HepG2 (cell line): ENCODE data around the gene RNU11. TPM values are rescaled to one million over a fixed set of nuclear protein-coding genes. Genes with fewer than 3 reads are reported as not detected.

Source experiments
- CBX5 ChIP-seq: sonication (generic); formaldehyde crosslinking; IDR thresholded peaks from 2 replicates; pipeline ENCODE4 v1.4.0; 2020; ENCODE audit warnings: missing genetic modification reagents, borderline replicate concordance
- CCDC6 ChIP-seq: sonication (generic); formaldehyde crosslinking; IDR thresholded peaks from 2 replicates; pipeline ENCODE4 v1.8.1; 2022; ENCODE audit warnings: mild to moderate bottlenecking, missing genetic modification reagents, moderate library complexity
- IRF9 ChIP-seq: sonication (generic); formaldehyde crosslinking; IDR thresholded peaks from 2 replicates; pipeline ENCODE4 v1.8.0; 2022; ENCODE audit warnings: missing genetic modification reagents, mild to moderate bottlenecking, borderline replicate concordance
- MBNL3 ChIP-seq: fragments of 250-450 bp; sonication (Bioruptor Pico); conservative IDR thresholded peaks from 2 replicates; pipeline ENCODE4 v1.8.0; 2022; ENCODE audit warnings: mild to moderate bottlenecking, inconsistent platforms
- PAF1 ChIP-seq: IDR thresholded peaks from 2 replicates; pipeline ENCODE4 v1.6.1; 2016; ENCODE audit warnings: missing genetic modification reagents, missing compliant biosample characterization
- SMAD9 ChIP-seq: sonication (generic); formaldehyde crosslinking; IDR thresholded peaks from 2 replicates; pipeline ENCODE4 v1.5.1; 2020; ENCODE audit warnings: mild to moderate bottlenecking, missing genetic modification reagents
- SP4 ChIP-seq: sonication (generic); formaldehyde crosslinking; IDR thresholded peaks from 2 replicates; pipeline ENCODE4 v1.8.1; 2023; ENCODE audit warnings: mild to moderate bottlenecking, missing genetic modification reagents
- XBP1 ChIP-seq: sonication (generic); formaldehyde crosslinking; IDR thresholded peaks from 2 replicates; pipeline ENCODE4 v1.5.0; 2020; ENCODE audit warnings: missing genetic modification reagents
- ZIK1 ChIP-seq: sonication (generic); formaldehyde crosslinking; IDR thresholded peaks from 2 replicates; pipeline ENCODE4 v1.5.0; 2020; ENCODE audit warnings: mild to moderate bottlenecking, low read depth, missing genetic modification reagents, borderline replicate concordance
- ZNF205 ChIP-seq: IDR thresholded peaks from 2 replicates; pipeline ENCODE4 v1.6.1; 2018; ENCODE audit warnings: missing biosample characterization, missing genetic modification reagents
- ZNF558 ChIP-seq: sonication (generic); formaldehyde crosslinking; IDR thresholded peaks from 2 replicates; pipeline ENCODE4 v1.9.0; 2022; ENCODE audit warnings: mild to moderate bottlenecking, missing genetic modification reagents, borderline replicate concordance
- ZNF816 ChIP-seq: sonication (generic); formaldehyde crosslinking; IDR thresholded peaks from 2 replicates; pipeline ENCODE4 v1.8.0; 2022; ENCODE audit warnings: missing genetic modification reagents, mild to moderate bottlenecking, borderline replicate concordance
- ZSCAN29 ChIP-seq: sonication (generic); formaldehyde crosslinking; conservative IDR thresholded peaks from 2 replicates; pipeline ENCODE4 v1.4.0; 2020; ENCODE audit warnings: mild to moderate bottlenecking, missing genetic modification reagents
- polyA plus RNA-seq, 8 experiments: library from polyadenylated mRNA; depleted of rRNA in 3 of 8; stranded (reverse) in 7 of 8; unstranded in 1 of 8; fragments of >200 nt; fragmentation: Illumina TruSeq in 4 of 8; extraction: Trizol in 4 of 8; gene quantifications; 2 replicates each; pipeline versions ENCODE4 v1.2.1 to v1.2.3, GENCODE V29; 2011 to 2016; ENCODE audit warnings: low read depth in 4 of 8, missing spikeins in 1 of 8, mixed read lengths in 1 of 8; ENCODE audit not compliant: insufficient read depth in 1 of 8
- total RNA-seq, 5 experiments: library from RNA; depleted of rRNA; stranded (reverse); fragments of >200 nt; fragmentation: Illumina TruSeq; extraction: Trizol; gene quantifications; 2 replicates each; pipeline ENCODE4 v1.2.3, GENCODE V29; 2016; ENCODE audit warnings: low read depth in 1 of 5
- TF ChIP-seq, protein P1 (sequence below): sonication (generic); formaldehyde crosslinking; IDR thresholded peaks from 2 replicates; pipeline ENCODE4 v1.4.0; 2020; ENCODE audit warnings: missing genetic modification reagents, borderline replicate concordance
- TF ChIP-seq, protein P2 (sequence below): sonication (generic); formaldehyde crosslinking; IDR thresholded peaks from 2 replicates; pipeline ENCODE4 v1.4.0; 2020; ENCODE audit warnings: mild to moderate bottlenecking, missing genetic modification reagents
- TF ChIP-seq, protein P3 (sequence below), 2 experiments: sonication (generic) in 1 of 2; formaldehyde crosslinking in 1 of 2; IDR thresholded peaks; 2 replicates each; pipeline versions ENCODE4 v1.4.0 to v1.6.1; 2016 to 2020; ENCODE audit warnings: borderline replicate concordance in 1 of 2, low read depth in 1 of 2, mild to moderate bottlenecking in 1 of 2, missing genetic modification reagents in 1 of 2

Gene RNU11
- total and polyA plus RNA-seq, 2 of the 13 experiments (the other 11 are each of a cell fraction or from before 2014, with no cell fraction given) = not detected

DNA sequence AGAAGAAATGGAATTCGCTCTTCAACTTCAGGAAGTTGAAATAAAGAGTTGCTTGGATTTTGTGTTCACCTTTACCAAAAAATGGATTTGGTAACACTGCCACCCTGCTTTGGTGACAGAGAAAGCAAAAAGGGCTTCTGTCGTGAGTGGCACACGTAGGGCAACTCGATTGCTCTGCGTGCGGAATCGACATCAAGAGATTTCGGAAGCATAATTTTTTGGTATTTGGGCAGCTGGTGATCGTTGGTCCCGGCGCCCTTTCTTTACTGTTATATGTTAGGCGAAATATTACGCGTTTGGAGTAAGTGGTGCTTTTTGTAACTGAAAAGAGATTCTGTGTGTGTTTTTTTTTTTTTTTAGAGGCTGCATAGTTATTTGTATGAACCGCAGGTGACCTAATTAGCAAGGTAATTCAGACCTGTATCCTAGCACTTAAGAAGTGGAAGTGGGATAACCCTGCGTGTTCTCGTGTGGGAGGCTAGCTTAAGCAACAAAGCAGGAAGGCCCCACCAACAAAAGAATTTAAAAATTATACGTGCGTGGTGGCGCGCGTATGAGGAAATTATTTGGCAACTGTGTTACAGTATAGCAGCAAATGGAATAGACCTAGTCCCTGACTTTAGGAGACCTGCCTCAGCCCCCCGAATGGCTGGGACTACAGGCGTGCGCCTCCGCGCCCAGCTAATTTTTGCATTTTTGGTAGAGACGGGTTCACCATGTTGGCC, at the start of gene RNU11 (continued):
- TF ChIP-seq, protein P1, sequence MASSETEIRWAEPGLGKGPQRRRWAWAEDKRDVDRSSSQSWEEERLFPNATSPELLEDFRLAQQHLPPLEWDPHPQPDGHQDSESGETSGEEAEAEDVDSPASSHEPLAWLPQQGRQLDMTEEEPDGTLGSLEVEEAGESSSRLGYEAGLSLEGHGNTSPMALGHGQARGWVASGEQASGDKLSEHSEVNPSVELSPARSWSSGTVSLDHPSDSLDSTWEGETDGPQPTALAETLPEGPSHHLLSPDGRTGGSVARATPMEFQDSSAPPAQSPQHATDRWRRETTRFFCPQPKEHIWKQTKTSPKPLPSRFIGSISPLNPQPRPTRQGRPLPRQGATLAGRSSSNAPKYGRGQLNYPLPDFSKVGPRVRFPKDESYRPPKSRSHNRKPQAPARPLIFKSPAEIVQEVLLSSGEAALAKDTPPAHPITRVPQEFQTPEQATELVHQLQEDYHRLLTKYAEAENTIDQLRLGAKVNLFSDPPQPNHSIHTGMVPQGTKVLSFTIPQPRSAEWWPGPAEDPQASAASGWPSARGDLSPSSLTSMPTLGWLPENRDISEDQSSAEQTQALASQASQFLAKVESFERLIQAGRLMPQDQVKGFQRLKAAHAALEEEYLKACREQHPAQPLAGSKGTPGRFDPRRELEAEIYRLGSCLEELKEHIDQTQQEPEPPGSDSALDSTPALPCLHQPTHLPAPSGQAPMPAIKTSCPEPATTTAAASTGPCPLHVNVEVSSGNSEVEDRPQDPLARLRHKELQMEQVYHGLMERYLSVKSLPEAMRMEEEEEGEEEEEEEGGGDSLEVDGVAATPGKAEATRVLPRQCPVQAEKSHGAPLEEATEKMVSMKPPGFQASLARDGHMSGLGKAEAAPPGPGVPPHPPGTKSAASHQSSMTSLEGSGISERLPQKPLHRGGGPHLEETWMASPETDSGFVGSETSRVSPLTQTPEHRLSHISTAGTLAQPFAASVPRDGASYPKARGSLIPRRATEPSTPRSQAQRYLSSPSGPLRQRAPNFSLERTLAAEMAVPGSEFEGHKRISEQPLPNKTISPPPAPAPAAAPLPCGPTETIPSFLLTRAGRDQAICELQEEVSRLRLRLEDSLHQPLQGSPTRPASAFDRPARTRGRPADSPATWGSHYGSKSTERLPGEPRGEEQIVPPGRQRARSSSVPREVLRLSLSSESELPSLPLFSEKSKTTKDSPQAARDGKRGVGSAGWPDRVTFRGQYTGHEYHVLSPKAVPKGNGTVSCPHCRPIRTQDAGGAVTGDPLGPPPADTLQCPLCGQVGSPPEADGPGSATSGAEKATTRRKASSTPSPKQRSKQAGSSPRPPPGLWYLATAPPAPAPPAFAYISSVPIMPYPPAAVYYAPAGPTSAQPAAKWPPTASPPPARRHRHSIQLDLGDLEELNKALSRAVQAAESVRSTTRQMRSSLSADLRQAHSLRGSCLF (CRISPR knock-in tag) = 0 out of 2 replicates have a peak, but pooled peaks have one; percentile 67
- TF ChIP-seq ZIK1 (no peak), MBNL3 (CRISPR knock-in tag) (0 out of 2 replicates have a peak, but pooled peaks have one; percentile 84), IRF9 (CRISPR knock-in tag) (peak; percentile 21; the same call in 1 of the 2 replicates), ZSCAN29 (peak; percentile 78; the same call in 1 of the 2 replicates), PAF1 (peak; percentile 69; the same call in 1 of the 2 replicates), SP4 (peak; percentile 42), CBX5 (CRISPR knock-in tag) (peak; percentile 91), ZNF205 (peak; percentile 92), ZNF816 (CRISPR knock-in tag) (no peak; the same call in 1 of the 2 replicates), XBP1 (CRISPR knock-in tag) (peak; percentile 92; the same call in 1 of the 2 replicates), ZNF558 (CRISPR knock-in tag) (peak; percentile 76), SMAD9 (no peak), CCDC6 (CRISPR knock-in tag) (peak; percentile 73)
- TF ChIP-seq, protein P2, sequence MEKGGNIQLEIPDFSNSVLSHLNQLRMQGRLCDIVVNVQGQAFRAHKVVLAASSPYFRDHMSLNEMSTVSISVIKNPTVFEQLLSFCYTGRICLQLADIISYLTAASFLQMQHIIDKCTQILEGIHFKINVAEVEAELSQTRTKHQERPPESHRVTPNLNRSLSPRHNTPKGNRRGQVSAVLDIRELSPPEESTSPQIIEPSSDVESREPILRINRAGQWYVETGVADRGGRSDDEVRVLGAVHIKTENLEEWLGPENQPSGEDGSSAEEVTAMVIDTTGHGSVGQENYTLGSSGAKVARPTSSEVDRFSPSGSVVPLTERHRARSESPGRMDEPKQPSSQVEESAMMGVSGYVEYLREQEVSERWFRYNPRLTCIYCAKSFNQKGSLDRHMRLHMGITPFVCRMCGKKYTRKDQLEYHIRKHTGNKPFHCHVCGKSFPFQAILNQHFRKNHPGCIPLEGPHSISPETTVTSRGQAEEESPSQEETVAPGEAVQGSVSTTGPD = 0 out of 2 replicates have a peak, but pooled peaks have one; percentile 43
- TF ChIP-seq, protein P3, sequence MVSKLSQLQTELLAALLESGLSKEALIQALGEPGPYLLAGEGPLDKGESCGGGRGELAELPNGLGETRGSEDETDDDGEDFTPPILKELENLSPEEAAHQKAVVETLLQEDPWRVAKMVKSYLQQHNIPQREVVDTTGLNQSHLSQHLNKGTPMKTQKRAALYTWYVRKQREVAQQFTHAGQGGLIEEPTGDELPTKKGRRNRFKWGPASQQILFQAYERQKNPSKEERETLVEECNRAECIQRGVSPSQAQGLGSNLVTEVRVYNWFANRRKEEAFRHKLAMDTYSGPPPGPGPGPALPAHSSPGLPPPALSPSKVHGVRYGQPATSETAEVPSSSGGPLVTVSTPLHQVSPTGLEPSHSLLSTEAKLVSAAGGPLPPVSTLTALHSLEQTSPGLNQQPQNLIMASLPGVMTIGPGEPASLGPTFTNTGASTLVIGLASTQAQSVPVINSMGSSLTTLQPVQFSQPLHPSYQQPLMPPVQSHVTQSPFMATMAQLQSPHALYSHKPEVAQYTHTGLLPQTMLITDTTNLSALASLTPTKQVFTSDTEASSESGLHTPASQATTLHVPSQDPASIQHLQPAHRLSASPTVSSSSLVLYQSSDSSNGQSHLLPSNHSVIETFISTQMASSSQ (IDR thresholded peaks at IDR 0.05; ENCODE audit: low read depth) = peak; percentile 78
- TF ChIP-seq, protein P3 (CRISPR knock-in tag; IDR thresholded peaks at IDR 0.05; ENCODE audit: borderline replicate concordance) = peak; percentile 81; the same call in 1 of the 2 replicates
